Measurements from ENCODE around the gene SIPA1L3. TPM values are rescaled to one million over a fixed set of nuclear protein-coding genes. Genes with fewer than 3 reads are reported as not detected.

Gene SIPA1L3
- total and polyA plus RNA-seq, 9 of the 15 experiments (the other 6 are each of a cell fraction or from before 2014, with no cell fraction given), result 0.01 to 6.1 (median 2.5) TPM

DNA sequence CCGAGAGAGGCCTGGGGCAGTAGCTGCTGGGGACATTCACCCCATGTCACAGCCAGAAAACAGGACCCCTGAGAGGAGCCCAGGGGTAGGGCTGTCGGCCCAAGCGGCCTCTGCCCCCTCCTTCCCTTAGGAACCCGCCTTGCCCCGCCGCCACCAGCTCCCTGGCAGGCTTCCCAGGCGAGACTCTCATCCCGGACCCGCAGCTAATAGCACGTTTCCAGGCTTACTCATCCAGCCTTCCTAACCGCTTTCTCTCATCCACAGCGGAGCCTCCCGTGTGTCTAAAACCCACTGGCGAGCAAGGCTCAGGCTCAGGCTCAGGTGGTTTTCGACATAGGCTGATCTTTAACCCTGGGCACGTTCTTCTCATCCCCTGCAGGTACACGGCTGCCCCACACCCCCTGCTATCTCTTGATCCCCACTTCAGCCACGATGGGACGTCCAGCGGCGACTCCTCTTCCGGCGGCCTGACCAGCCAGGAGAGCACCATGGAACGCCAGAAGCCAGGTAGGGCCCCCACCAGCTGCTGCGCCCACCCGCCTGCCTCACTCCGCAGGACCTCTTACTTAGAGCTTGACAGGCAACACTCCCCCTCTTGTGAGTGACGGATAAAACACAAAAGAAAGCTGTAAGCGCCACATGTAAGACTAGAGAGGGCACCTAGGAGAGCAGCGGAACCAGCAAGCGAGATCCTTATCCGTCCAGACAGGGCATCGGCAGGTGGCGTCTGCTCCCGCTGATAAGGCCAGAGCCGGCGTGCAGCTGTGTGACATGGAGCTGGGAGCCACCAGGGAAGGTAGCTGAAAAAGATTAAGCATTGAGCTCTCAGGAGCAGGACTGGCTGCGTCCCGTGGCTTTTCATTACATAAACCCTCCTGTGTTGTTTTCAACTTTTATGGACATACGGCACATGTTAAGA, 245.7 kb downstream of the SIPA1L3 start (continued):
- TF ChIP-seq, protein P1, sequence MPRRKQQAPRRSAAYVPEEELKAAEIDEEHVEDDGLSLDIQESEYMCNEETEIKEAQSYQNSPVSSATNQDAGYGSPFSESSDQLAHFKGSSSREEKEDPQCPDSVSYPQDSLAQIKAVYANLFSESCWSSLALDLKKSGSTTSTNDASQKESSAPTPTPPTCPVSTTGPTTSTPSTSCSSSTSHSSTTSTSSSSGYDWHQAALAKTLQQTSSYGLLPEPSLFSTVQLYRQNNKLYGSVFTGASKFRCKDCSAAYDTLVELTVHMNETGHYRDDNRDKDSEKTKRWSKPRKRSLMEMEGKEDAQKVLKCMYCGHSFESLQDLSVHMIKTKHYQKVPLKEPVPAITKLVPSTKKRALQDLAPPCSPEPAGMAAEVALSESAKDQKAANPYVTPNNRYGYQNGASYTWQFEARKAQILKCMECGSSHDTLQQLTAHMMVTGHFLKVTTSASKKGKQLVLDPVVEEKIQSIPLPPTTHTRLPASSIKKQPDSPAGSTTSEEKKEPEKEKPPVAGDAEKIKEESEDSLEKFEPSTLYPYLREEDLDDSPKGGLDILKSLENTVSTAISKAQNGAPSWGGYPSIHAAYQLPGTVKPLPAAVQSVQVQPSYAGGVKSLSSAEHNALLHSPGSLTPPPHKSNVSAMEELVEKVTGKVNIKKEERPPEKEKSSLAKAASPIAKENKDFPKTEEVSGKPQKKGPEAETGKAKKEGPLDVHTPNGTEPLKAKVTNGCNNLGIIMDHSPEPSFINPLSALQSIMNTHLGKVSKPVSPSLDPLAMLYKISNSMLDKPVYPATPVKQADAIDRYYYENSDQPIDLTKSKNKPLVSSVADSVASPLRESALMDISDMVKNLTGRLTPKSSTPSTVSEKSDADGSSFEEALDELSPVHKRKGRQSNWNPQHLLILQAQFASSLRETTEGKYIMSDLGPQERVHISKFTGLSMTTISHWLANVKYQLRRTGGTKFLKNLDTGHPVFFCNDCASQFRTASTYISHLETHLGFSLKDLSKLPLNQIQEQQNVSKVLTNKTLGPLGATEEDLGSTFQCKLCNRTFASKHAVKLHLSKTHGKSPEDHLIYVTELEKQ (CRISPR knock-in tag; IDR thresholded peaks at IDR 0.05), result no peak
- no peak for TF ChIP-seq FOS (IDR thresholded peaks at IDR 0.05; ENCODE audit: extremely low read depth, insufficient read length)
- no peak for TF ChIP-seq SRSF7 (optimal IDR thresholded peaks at IDR 0.05; ENCODE audit: low read depth, low read length)
- TF ChIP-seq CREM (IDR thresholded peaks at IDR 0.05; ENCODE audit: low read depth), result peak; percentile 53; the same call in 1 of the 2 replicates
- TF ChIP-seq TEAD4 (IDR thresholded peaks at IDR 0.05; ENCODE audit: low read length), result peak; percentile 95
- no peak for TF ChIP-seq TEAD4 (CRISPR knock-in tag; IDR thresholded peaks at IDR 0.05; ENCODE audit: borderline replicate concordance)
- TF ChIP-seq CXXC5 (CRISPR knock-in tag; IDR thresholded peaks at IDR 0.05), result peak; percentile 93
- TF ChIP-seq CSDE1 (IDR thresholded peaks at IDR 0.05), result no peak
- TF ChIP-seq TRIM28 (IDR thresholded peaks at IDR 0.05), result no peak
- TF ChIP-seq SP1 (CRISPR knock-in tag; IDR thresholded peaks at IDR 0.05), result 0 out of 2 replicates have a peak, but pooled peaks have one; percentile 37
- TF ChIP-seq MBD2 (IDR thresholded peaks at IDR 0.05; ENCODE audit: borderline replicate concordance, low read depth), result no peak
- TF ChIP-seq ADNP (tag; IDR thresholded peaks at IDR 0.05), result no peak
- peak; percentile 79; the same call in 1 of the 2 replicates for TF ChIP-seq GATAD2A (IDR thresholded peaks at IDR 0.05)
- TF ChIP-seq, protein P2, sequence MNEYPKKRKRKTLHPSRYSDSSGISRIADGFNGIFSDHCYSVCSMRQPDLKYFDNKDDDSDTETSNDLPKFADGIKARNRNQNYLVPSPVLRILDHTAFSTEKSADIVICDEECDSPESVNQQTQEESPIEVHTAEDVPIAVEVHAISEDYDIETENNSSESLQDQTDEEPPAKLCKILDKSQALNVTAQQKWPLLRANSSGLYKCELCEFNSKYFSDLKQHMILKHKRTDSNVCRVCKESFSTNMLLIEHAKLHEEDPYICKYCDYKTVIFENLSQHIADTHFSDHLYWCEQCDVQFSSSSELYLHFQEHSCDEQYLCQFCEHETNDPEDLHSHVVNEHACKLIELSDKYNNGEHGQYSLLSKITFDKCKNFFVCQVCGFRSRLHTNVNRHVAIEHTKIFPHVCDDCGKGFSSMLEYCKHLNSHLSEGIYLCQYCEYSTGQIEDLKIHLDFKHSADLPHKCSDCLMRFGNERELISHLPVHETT (CRISPR knock-in tag; conservative IDR thresholded peaks at IDR 0.05 in 1 of 2, IDR thresholded peaks at IDR 0.05 in 1 of 2), result peak in 1 of 2 experiments; percentile 66; a peak in 2 of 4 replicates
- TF ChIP-seq, protein P3, sequence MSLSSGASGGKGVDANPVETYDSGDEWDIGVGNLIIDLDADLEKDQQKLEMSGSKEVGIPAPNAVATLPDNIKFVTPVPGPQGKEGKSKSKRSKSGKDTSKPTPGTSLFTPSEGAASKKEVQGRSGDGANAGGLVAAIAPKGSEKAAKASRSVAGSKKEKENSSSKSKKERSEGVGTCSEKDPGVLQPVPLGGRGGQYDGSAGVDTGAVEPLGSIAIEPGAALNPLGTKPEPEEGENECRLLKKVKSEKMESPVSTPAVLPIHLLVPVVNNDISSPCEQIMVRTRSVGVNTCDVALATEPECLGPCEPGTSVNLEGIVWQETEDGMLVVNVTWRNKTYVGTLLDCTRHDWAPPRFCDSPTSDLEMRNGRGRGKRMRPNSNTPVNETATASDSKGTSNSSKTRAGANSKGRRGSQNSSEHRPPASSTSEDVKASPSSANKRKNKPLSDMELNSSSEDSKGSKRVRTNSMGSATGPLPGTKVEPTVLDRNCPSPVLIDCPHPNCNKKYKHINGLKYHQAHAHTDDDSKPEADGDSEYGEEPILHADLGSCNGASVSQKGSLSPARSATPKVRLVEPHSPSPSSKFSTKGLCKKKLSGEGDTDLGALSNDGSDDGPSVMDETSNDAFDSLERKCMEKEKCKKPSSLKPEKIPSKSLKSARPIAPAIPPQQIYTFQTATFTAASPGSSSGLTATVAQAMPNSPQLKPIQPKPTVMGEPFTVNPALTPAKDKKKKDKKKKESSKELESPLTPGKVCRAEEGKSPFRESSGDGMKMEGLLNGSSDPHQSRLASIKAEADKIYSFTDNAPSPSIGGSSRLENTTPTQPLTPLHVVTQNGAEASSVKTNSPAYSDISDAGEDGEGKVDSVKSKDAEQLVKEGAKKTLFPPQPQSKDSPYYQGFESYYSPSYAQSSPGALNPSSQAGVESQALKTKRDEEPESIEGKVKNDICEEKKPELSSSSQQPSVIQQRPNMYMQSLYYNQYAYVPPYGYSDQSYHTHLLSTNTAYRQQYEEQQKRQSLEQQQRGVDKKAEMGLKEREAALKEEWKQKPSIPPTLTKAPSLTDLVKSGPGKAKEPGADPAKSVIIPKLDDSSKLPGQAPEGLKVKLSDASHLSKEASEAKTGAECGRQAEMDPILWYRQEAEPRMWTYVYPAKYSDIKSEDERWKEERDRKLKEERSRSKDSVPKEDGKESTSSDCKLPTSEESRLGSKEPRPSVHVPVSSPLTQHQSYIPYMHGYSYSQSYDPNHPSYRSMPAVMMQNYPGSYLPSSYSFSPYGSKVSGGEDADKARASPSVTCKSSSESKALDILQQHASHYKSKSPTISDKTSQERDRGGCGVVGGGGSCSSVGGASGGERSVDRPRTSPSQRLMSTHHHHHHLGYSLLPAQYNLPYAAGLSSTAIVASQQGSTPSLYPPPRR (CRISPR knock-in tag; IDR thresholded peaks at IDR 0.05; ENCODE audit: borderline replicate concordance), result no peak
- no peak for TF ChIP-seq ZFP1 (CRISPR knock-in tag; IDR thresholded peaks at IDR 0.05)
- no peak for TF ChIP-seq ZNF217 (CRISPR knock-in tag; IDR thresholded peaks at IDR 0.05)
- TF ChIP-seq POU5F1 (IDR thresholded peaks at IDR 0.05; ENCODE audit: borderline replicate concordance, low read depth, low read length, partially characterized antibody), result no peak

Data from K562 (cell line).